ENCODE measurements around the gene DHX16. TPM values are rescaled to one million over a fixed set of nuclear protein-coding genes. Genes with fewer than 3 reads are reported as not detected.
A peak's percentile ranks its signal among the peaks of the same experiment; 100 is the strongest.

DHX16 gene
- total RNA-seq, 1 donor from 2014 or later, result 56.7 TPM

DNA sequence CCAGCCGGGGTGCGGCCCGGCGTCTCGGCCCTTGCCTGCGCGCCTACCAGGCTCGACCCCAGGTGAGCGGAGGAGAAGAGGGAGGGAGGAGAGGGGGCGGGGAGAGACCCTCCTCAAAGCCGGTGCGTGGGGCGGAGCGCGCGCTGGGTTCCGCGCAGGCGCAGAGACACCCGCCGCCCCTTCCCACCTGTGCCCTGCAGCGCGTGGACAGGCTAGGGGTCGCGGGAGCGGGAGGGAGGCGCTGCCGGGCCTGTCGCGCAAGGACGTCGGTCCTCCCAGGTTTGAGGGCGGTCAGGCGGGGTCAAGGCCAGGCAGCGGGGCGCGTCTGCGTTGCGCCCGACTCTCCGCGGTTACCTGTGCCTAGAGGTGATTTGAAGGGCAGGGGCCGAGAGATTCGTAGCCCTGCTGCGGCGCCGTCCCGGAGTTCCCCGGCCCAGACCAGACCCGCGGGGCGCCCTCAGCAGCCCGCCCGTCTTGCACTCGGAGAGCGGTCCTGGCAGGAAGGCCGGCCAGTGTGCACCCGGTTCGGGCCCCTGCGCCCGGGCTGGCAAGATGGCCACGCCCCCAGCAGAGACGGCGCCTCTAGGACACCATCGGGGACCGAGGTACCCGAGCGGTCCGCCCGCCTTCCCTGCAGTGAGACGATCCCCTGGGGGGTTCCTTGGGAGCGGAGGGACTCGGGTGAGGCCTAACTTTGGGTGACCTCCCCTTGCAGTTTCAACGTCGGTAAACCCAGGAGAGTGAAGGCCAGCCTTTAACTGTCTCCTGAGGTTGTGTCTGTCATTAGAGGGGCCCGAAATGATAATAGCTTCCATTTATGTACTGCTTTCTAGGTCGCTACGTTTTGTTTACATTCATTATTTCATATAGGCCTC lies 25.3 kb downstream of the DHX16 start:
- Mint-ChIP-seq H3K27me3 (no peaks in the 10 kb centered on the region), H3K9me3 (no peaks in the 10 kb centered on the region), H3K27ac (peak overlapping the region; percentile 94), H3K36me3 (ENCODE audit: low read depth) (peaks cover 33% of the 10 kb centered on the region), H3K4me1 (peaks cover 26% of the 10 kb centered on the region), H3K4me3 (peak overlapping the region; percentile 91)
- intact Hi-C loops (cut with micrococcal nuclease), result loop anchor here (1.0 to 2.0 kb wide), 6 partner anchors 19 to 77 kb away; partner anchors contain the start of genes ABCF1, ATAT1, DHX16 and MDC1
- DNase-seq, result peak; percentile 94

DNA sequence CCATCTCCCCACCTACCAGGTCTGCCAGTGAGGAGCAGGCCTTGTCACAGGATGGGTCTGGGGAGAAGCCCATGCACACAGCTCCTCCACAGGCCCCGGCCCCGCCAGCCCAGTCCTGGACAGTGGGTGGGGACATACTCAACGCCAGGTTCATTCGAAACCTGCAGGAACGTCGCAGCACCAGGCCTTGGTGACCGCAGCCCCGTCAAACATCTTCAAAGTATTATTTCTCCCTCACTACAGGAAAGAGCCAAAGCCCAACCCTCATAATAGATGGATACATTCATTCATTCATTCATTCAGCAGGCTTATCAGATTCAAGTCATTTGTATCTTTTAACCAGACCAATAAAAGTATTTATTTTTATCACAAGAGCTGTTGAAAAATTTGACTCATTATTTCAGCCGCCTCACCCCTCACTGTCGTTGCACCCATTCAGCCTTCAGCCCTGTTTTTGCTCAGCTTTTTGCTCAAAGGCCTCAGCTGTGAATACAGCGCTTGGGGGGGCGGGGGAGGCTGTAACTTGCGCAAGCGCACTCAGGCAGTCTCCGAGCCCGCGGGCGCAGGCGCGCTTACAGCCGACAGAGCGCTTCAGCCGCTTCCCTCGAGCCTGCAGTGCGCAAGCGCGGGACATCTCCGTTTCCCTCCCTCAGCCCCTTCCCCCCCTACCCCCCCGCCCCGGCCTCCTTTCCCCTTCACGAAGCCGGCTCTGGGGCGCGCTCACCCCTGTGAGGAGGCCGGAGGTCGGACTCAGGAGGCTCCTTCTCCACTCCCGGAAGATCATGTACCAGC lies 26.2 kb downstream of the DHX16 start, which contains the start of gene C6orf136:
TSS of gene C6orf136 (plus strand) at position 684 of the 792 bp plus-strand sequence. CDS start at position 783, 99 bp downstream.
- Mint-ChIP-seq H3K4me3 (peak within 1 kb of the TSS; percentile 91), H3K27ac (peak within 1 kb of the TSS; percentile 94), H3K36me3 (ENCODE audit: low read depth) (peaks cover 27% of the 10 kb centered on the region), H3K27me3 (no peaks in the 10 kb centered on the region), H3K9me3 (no peaks in the 10 kb centered on the region), H3K4me1 (peaks cover 28% of the 10 kb centered on the region)
- peak; percentile 97 for DNase-seq
- intact Hi-C loops (cut with micrococcal nuclease), result loop anchor here (1.0 to 2.0 kb wide), 5 partner anchors 20 to 76 kb away; partner anchors contain the start of genes ABCF1, ATAT1, DHX16 and MDC1

DNA sequence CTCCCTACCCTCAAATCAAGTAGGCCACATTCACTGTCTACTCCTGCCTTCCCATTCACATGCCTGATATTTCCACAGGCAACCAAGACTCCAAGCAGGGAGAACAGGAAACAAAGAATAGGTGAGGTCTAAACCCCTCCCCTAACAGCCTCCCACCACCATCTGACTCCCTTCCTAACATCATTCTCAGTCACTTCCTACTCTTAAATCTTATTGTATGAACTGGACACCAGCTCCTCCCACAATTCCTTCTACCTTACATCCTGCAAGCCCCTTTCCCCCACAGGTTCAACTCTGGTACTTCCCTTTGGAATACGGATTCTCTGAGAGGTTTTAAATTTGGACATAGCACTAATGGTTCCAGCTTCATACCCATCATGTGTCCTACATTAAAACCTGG lies 26.8 kb downstream of the DHX16 start:
- Mint-ChIP-seq H3K27me3 (no peaks in the 10 kb centered on the region), H3K9me3 (no peaks in the 10 kb centered on the region), H3K27ac (no peak overlapping the region), H3K36me3 (ENCODE audit: low read depth) (peaks cover 26% of the 10 kb centered on the region), H3K4me1 (peaks cover 32% of the 10 kb centered on the region), H3K4me3 (peak overlapping the region; percentile 91)
- intact Hi-C loops (cut with micrococcal nuclease), result loop anchor here (2.0 kb wide), 3 partner anchors 19 to 75 kb away; partner anchors contain the start of genes ABCF1, ATAT1 and MDC1
- no peak for DNase-seq

DNA sequence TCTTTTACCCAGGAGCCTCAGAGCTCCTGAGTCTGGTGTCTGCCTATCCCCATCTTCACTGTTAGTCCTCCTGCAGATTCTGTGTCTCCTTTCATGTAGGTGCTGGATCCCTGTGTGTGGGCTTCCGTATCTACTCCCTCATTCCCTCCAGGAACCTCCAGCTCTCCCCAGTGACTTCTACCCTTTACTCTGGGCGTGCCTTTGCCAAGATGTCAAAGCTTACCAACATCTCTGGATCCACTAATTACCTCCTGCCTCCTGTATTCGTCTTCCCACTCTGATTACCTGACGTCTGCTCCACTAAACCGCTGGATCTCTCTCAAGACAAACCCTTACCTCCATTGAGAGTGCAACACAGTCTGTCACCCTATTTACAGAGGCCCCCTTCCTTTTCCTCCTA lies 28.0 kb downstream of the DHX16 start:
- Mint-ChIP-seq H3K9me3 (no peaks in the 10 kb centered on the region), H3K4me3 (no peak overlapping the region), H3K27ac (peak overlapping the region; percentile 3), H3K27me3 (no peaks in the 10 kb centered on the region), H3K36me3 (ENCODE audit: low read depth) (peaks cover 27% of the 10 kb centered on the region), H3K4me1 (peaks cover 36% of the 10 kb centered on the region)
- intact Hi-C loops (cut with micrococcal nuclease), result no loop called here
- DNase-seq, result no peak

DNA sequence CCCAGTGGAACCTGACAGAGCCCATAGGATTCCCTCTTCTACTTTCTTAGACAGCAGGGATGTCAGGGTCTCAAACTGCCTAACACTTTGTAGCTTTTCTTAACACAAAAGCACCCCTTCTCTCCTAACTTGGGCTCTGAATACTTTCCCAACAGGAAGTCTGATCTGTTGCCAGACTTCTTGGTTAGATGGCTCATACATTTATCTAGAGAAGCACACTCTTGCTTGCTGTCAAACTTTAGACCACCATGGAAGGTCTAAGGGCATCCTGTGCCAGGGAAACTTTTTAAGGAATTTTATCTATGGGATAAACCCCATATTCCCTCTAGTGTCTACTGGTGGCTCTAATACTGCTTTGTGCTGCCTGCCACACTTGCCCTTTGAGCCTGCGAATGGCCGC lies 29.1 kb downstream of the DHX16 start:
- intact Hi-C loops (cut with micrococcal nuclease), result no loop called here
- Mint-ChIP-seq H3K4me1 (peaks cover 31% of the 10 kb centered on the region), H3K9me3 (no peaks in the 10 kb centered on the region), H3K27ac (no peak overlapping the region), H3K4me3 (no peak overlapping the region), H3K27me3 (no peaks in the 10 kb centered on the region), H3K36me3 (ENCODE audit: low read depth) (peaks cover 27% of the 10 kb centered on the region)
- DNase-seq, result no peak

DNA sequence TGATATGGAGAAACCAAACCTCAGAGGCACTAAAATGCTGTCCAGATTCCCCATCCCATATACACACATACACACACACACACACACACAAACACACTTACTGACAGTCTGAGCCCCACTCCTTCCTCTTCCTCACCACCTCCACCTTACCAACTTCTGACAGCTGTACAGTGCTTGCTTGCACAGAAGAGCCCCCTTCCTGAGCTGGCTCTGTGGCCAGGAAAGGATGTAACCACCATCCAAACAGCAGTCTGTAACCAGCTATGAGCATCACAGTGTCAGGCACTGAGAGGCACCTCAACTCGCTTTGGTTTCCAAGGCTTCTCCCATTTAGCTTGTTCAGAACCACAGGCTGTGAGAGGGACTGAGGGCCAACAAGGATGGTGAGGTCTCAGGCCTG lies 31.8 kb downstream of the DHX16 start:
- intact Hi-C loops (cut with micrococcal nuclease), result no loop called here
- Mint-ChIP-seq H3K27ac (peak overlapping the region; percentile 64), H3K4me3 (no peak overlapping the region), H3K36me3 (ENCODE audit: low read depth) (peaks cover 32% of the 10 kb centered on the region), H3K4me1 (peaks cover 17% of the 10 kb centered on the region), H3K27me3 (no peaks in the 10 kb centered on the region), H3K9me3 (no peaks in the 10 kb centered on the region)
- DNase-seq, result peak; percentile 67

DNA sequence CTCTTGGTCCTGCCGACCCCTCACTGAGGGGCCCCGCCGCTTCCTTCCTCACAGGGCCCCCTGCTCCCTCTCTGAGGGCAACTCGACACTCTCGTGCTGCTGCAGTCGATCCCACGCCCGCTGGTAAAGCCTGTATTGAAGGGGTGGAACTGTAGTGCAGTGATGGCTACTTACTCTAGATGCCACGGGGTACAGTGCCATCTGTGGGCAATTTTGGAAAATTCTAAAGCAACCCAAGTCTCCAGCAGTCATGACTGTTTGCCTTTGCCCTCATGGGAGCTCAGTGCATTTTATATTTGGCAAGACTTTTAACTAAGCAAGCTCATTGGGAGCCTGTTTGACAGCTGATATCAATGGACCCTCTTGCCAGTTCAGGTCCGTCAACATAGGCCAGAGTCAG lies 32.3 kb downstream of the DHX16 start:
- H3K4me3 Mint-ChIP-seq, result no peak overlapping the region

DNA sequence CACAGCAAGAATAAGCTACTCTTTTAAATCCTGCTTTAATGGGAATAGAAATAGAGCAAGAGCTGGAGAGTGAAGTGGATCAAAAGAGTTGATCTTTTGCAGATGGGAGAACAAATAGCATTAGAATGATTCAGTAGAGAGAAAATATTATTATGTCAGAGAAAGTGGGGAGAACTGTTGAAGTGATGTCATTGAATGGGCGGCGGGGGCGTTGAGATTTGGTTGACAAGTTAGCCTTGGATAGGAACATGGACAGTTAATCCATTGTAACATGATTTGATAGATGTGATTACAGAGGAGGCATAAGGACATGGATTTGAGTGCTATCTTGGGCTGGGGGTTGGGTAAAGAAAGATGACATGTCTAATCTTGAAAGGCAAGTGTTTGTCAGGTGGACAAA lies 37.0 kb downstream of the DHX16 start:
- DNase-seq, result no peak
- peaks cover 35% of the 10 kb centered on the region for H3K36me3 Mint-ChIP-seq (ENCODE audit: low read depth)
- H3K27me3 Mint-ChIP-seq, result no peaks in the 10 kb centered on the region
- no peak overlapping the region for H3K27ac Mint-ChIP-seq
- H3K4me3 Mint-ChIP-seq, result no peak overlapping the region
- intact Hi-C loops (cut with micrococcal nuclease), result no loop called here
- H3K4me1 Mint-ChIP-seq, result peaks cover 9% of the 10 kb centered on the region
- no peaks in the 10 kb centered on the region for H3K9me3 Mint-ChIP-seq

More for the DNA sequence above, 32.3 kb downstream of the DHX16 start:
- Mint-ChIP-seq H3K4me1 (peaks cover 21% of the 10 kb centered on the region), H3K9me3 (no peaks in the 10 kb centered on the region), H3K27ac (no peak overlapping the region), H3K27me3 (no peaks in the 10 kb centered on the region), H3K36me3 (ENCODE audit: low read depth) (peaks cover 38% of the 10 kb centered on the region)
- DNase-seq, result no peak
- intact Hi-C loops (cut with micrococcal nuclease), result no loop called here

DNA sequence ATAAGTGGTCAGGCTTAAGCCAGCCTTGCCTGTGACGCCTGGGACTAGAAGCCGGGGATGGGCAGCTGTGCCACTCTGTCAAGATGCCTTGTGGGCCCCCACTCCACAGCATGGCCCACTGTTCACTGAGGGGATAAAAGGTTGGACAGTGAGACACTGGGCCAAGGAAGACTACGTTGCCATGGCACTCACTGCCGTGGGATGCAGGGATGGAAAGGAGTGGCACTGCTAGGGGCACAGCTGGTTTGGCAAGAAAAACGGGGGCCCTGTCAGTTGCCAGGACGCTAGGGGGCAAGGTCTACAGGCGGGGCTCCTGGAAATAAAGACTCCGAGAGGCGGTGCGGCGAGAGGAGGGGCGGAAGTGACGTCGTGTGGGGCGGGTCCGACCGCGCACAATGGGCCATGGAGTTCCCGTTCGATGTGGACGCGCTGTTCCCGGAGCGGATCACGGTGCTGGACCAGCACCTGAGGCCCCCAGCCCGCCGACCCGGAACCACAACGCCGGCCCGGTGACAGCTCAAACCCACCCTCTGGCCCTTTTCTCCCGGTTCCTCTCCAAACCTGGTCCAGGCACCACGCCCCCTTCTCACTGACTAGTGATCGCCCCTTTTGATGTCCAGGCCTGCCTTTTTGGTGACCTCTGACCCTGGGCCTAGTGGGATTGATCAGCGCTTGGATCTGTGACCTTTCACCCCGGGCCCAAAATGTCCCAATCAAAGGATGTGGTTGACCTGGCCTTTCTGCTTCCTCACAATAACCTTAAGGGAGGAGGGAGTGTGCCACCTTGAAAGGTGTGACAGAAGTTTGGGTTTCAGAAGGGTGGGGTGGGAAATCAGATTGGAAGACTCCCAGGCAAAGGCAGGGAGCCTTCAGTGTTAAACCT lies 46.1 kb downstream of the DHX16 start, which contains the start of gene ATAT1:
TSS of gene ATAT1 (plus strand) at position 391 of the 883 bp plus-strand sequence.
- H3K36me3 Mint-ChIP-seq (ENCODE audit: low read depth), result peaks cover 47% of the 10 kb centered on the region
- intact Hi-C loops (cut with micrococcal nuclease), result loop anchor here (1.0 to 2.0 kb wide), 2 partner anchors 9 to 20 kb away; partner anchors contain the start of genes C6orf136, MRPS18B and PPP1R10
- H3K9me3 Mint-ChIP-seq, result no peaks in the 10 kb centered on the region
- no peaks in the 10 kb centered on the region for H3K27me3 Mint-ChIP-seq
- H3K4me3 Mint-ChIP-seq, result peak within 1 kb of the TSS; percentile 91
- peaks cover 21% of the 10 kb centered on the region for H3K4me1 Mint-ChIP-seq
- peak; percentile 97 for DNase-seq
- peak within 1 kb of the TSS; percentile 95 for H3K27ac Mint-ChIP-seq

DNA sequence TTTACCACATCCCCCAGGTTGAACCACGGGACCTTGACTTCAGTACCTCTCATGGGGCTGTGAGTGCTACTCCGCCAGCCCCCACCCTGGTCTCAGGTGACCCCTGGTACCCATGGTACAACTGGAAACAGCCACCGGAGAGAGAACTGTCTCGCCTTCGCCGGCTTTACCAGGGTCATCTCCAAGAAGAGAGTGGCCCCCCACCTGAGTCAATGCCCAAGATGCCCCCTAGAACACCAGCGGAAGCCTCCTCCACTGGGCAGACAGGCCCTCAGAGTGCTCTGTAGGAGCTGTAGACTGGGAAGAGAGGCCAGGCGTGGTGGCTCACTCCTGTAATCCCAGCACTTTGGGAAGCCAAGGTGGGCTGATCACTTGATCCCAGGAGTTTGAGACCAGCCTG lies 47.3 kb downstream of the DHX16 start:
- H3K36me3 Mint-ChIP-seq (ENCODE audit: low read depth), result peaks cover 47% of the 10 kb centered on the region
- intact Hi-C loops (cut with micrococcal nuclease), result no loop called here
- H3K27ac Mint-ChIP-seq, result no peak overlapping the region
- peaks cover 22% of the 10 kb centered on the region for H3K4me1 Mint-ChIP-seq
- H3K27me3 Mint-ChIP-seq, result no peaks in the 10 kb centered on the region
- H3K4me3 Mint-ChIP-seq, result no peak overlapping the region
- H3K9me3 Mint-ChIP-seq, result no peaks in the 10 kb centered on the region
- DNase-seq, result no peak

DNA sequence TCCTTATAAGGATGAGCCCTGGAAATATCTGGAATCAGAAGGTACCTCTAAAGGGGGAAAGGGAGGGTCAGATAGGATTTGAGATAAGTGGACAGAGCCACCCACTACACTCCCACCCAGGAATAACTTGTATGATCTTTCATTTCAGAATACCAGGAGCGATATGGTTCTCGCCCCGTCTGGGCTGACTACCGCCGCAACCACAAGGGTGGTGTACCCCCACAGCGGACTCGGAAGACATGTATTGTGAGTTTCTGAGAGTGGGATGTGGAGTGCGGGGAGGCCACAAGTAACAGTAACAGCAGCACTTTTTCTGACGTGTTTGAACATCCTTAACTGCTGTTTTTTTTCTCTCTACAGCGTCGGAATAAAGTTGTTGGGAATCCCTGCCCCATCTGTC lies 53.2 kb downstream of the DHX16 start:
- H3K27ac Mint-ChIP-seq, result peak overlapping the region; percentile 3

DNA sequence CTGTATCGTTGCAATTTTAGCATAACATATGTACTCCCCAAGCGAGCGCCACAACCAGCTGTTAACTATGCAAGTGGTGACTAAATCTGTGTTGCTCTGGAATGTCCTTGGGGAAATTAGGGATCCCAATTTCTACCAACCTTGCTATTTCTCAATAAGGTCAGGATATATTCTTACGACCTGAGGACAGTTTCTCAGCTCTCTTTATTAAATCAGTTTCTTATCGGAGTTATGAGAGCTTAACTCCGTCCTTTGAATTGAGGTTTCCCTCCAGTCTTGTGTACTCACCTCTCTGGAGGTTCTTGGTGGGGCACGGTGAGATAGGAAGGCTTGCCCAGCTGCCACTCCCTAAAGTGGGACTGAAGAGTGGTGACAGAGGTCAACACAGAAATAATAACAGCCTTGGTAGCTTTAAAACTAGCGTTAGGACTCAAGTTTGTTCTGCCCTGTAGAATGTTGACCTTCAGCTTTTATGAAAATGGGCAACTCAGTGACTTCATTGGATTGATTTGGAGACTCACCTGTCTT lies 54.5 kb downstream of the DHX16 start:
- intact Hi-C loops (cut with micrococcal nuclease), result loop anchor here (5.0 to 10.0 kb wide), 3 partner anchors 194 to 554 kb away; partner anchors contain the start of genes CCHCR1, POLR1H, PPP1R11 and TCF19
- DNase-seq, result peak; percentile 69
- peak overlapping the region; percentile 92 for H3K27ac Mint-ChIP-seq
- peak overlapping the region; percentile 90 for H3K4me3 Mint-ChIP-seq
- H3K36me3 Mint-ChIP-seq (ENCODE audit: low read depth), result peaks cover 67% of the 10 kb centered on the region
- H3K9me3 Mint-ChIP-seq, result no peaks in the 10 kb centered on the region
- H3K27me3 Mint-ChIP-seq, result peaks cover 6% of the 10 kb centered on the region
- H3K4me1 Mint-ChIP-seq, result peaks cover 33% of the 10 kb centered on the region

More for the DNA sequence above, 53.2 kb downstream of the DHX16 start:
- Mint-ChIP-seq H3K27me3 (peaks cover 6% of the 10 kb centered on the region), H3K4me1 (peaks cover 23% of the 10 kb centered on the region), H3K9me3 (no peaks in the 10 kb centered on the region), H3K36me3 (ENCODE audit: low read depth) (peaks cover 61% of the 10 kb centered on the region), H3K4me3 (peak overlapping the region; percentile 90)
- DNase-seq, result no peak
- intact Hi-C loops (cut with micrococcal nuclease), result loop anchor here (5.0 to 10.0 kb wide), 3 partner anchors 193 to 555 kb away; partner anchors contain the start of genes CCHCR1, POLR1H, PPP1R11 and TCF19

Measured in activated CD4-positive, alpha-beta T cell treated with anti-CD3 and anti-CD28 coated beads, Interleukin-2, amount 10 ng/mL, durations not matched to agents 24 days and 14 days (primary cell).